Endothelial cell of umbilical vein (primary cell): ENCODE measurements around the gene NINJ2. TPM values are rescaled to one million over a fixed set of nuclear protein-coding genes. Genes with fewer than 3 reads are reported as not detected.

ENCODE experiments used
- BruUV-seq: library from RNA; stranded (reverse); fragments of 400-500 nt; replicated peaks from 2 replicates; lab custom pipeline; 2021; lab: Mats Ljungman, UMichigan
- CTCF ChIA-PET: fragments of 300-600, 350-600 bp; sonication (Branson Sonifier 250); formaldehyde crosslinking; loops from one replicate; lab custom pipeline; 2021; ENCODE audit warnings: antibody characterized with exemption, inconsistent platforms; lab: Charles Lee
- POLR2A ChIA-PET: fragments of 300-600, 350-600 bp; sonication (Branson Sonifier 250); formaldehyde crosslinking; loops from one replicate; lab custom pipeline; 2021; ENCODE audit warnings: antibody characterized with exemption, inconsistent platforms; lab: Charles Lee
- DNase-seq: peaks from one replicate; pipeline ENCODE4 v3.0.0-alpha.2; 2011; ENCODE audit warnings: low read depth, low spot score
- FAIRE-seq: peaks from 2 replicates; lab custom pipeline; 2011; peaks lifted over from hg19 to GRCh38; lab: Jason Lieb, UNC
- H2AFZ ChIP-seq: 2 replicates; pipeline ENCODE4 v1.6.0; 2012; ENCODE audit warnings: low read depth, low read length, control low read depth, inconsistent platforms
- H3K27ac ChIP-seq: 2 replicates; pipeline ENCODE4 v1.5.1; 2011; ENCODE audit warnings: low read depth, mild to moderate bottlenecking, control low read depth, low read length, moderate library complexity; ENCODE audit not compliant: insufficient read depth
- H3K27me3 ChIP-seq, 2 experiments: 2 replicates each; pipeline versions ENCODE4 v1.6.0 to v1.6.1; 2011; ENCODE audit warnings: low read length in 2 of 2, mixed read lengths in 1 of 2; ENCODE audit not compliant: control insufficient read depth in 2 of 2, insufficient read depth in 2 of 2
- H3K36me3 ChIP-seq, 2 experiments: 2 replicates in 1 of 2; 3 replicates in 1 of 2; pipeline ENCODE4 v1.5.1; 2011; ENCODE audit warnings: low read length in 2 of 2, mild to moderate bottlenecking in 1 of 2, moderate library complexity in 1 of 2; ENCODE audit not compliant: control insufficient read depth in 2 of 2, insufficient read depth in 2 of 2; ENCODE audit errors: extremely low read depth in 1 of 2
- H3K4me1 ChIP-seq: 3 replicates; pipeline ENCODE4 v1.5.1; 2011; ENCODE audit warnings: mild to moderate bottlenecking, low read length; ENCODE audit not compliant: control insufficient read depth, insufficient read depth; ENCODE audit errors: extremely low read depth
- H3K4me2 ChIP-seq: 2 replicates; pipeline ENCODE4 v1.6.1; 2011; ENCODE audit warnings: low read length, control low read depth, mixed read lengths; ENCODE audit not compliant: insufficient read depth
- H3K4me3 ChIP-seq, 3 experiments: fragments of 200-600 bp in 1 of 3; sonication (generic), shearing (Covaris generic) in 1 of 3; replicated peaks in 1 of 3; 2 replicates each; pipeline ENCODE4 v1.5.1; 2011 to 2016; ENCODE audit warnings: control low read depth in 3 of 3, low read length in 3 of 3, mild to moderate bottlenecking in 2 of 3, inconsistent platforms in 1 of 3, low read depth in 1 of 3, moderate library complexity in 1 of 3; ENCODE audit not compliant: insufficient read depth in 1 of 3
- H3K79me2 ChIP-seq: 2 replicates; pipeline ENCODE4 v1.6.0; 2012; ENCODE audit warnings: low read length, inconsistent platforms; ENCODE audit not compliant: control insufficient read depth, insufficient read depth
- H3K9ac ChIP-seq: replicated peaks from 2 replicates; pipeline ENCODE3; 2011; ENCODE audit warnings: low read length, control low read depth; ENCODE audit not compliant: insufficient read depth; ENCODE audit errors: extremely low read depth
- H3K9me1 ChIP-seq: replicated peaks from 3 replicates; pipeline ENCODE4 v1.6.0; 2011; ENCODE audit warnings: mild to moderate bottlenecking, low read length; ENCODE audit not compliant: control insufficient read depth, insufficient read depth; ENCODE audit errors: extremely low read depth
- H3K9me3 ChIP-seq: replicated peaks from 2 replicates; pipeline ENCODE4 v1.5.1; 2012; ENCODE audit warnings: low read length, inconsistent platforms; ENCODE audit not compliant: control insufficient read depth, insufficient read depth
- H4K20me1 ChIP-seq: replicated peaks from 2 replicates; pipeline ENCODE3; 2011; ENCODE audit warnings: mild to moderate bottlenecking, low read length; ENCODE audit not compliant: control insufficient read depth, insufficient read depth; ENCODE audit errors: extremely low read depth
- EZH2 ChIP-seq: IDR thresholded peaks from 2 replicates; pipeline ENCODE4 v1.6.1; 2012; ENCODE audit warnings: borderline replicate concordance, low read depth, mild to moderate bottlenecking, moderate library complexity, low read length, inconsistent platforms; ENCODE audit not compliant: severe bottlenecking
- FOS ChIP-seq: IDR thresholded peaks from 2 replicates; pipeline ENCODE4 v1.6.1; 2011; ENCODE audit warnings: mild to moderate bottlenecking, low read length, moderate library complexity, borderline replicate concordance; ENCODE audit not compliant: insufficient read depth
- GATA2 ChIP-seq: IDR thresholded peaks from 2 replicates; pipeline ENCODE4 v1.7.0; 2011; ENCODE audit warnings: low read depth, mild to moderate bottlenecking, moderate library complexity, mixed read lengths, low read length; ENCODE audit not compliant: insufficient read length, insufficient read depth
- JUN ChIP-seq: IDR thresholded peaks from 2 replicates; pipeline ENCODE4 v1.6.1; 2011; ENCODE audit warnings: borderline replicate concordance, low read depth; ENCODE audit not compliant: insufficient read length, insufficient read depth
- MYC ChIP-seq: IDR thresholded peaks from one replicate; pipeline ENCODE4 v1.6.1; 2011; ENCODE audit warnings: mild to moderate bottlenecking, low read depth, low read length
- POLR2A ChIP-seq: IDR thresholded peaks from 2 replicates; pipeline ENCODE4 v1.6.1; 2012; ENCODE audit warnings: low read depth, mild to moderate bottlenecking, control low read depth, low read length
- POLR2AphosphoS5 ChIP-seq: IDR thresholded peaks from 2 replicates; pipeline ENCODE4 v1.6.1; 2012; ENCODE audit warnings: low read depth, mild to moderate bottlenecking, control low read depth, low read length, moderate library complexity; ENCODE audit not compliant: insufficient read depth
- dilution Hi-C: fragments of 300-500 bp; cut with MboI; formaldehyde crosslinking; loops from one replicate; pipeline ENCODE4 v1.15.0; 2019; ENCODE audit warnings: low sequenced_read_pairs; ENCODE audit not compliant: extremely low pct_ligation_motif_present
- intact Hi-C: fragments of 100-400 bp; cut with micrococcal nuclease; formaldehyde crosslinking; loops from one replicate; pipeline ENCODE4 v1.10.0; 2022
- polyA plus RNA-seq, 4 experiments: library from polyadenylated mRNA; depleted of rRNA in 3 of 4; stranded (reverse) in 3 of 4; unstranded in 1 of 4; fragments of >200 nt; gene quantifications; 2 replicates each; pipeline versions ENCODE4 v1.2.1 to v1.2.3, GENCODE V29; 2011 to 2012; ENCODE audit warnings: missing spikeins in 1 of 4
- total RNA-seq: library from RNA; stranded (reverse); gene quantifications from 2 replicates; pipeline ENCODE4 v1.2.3, GENCODE V29; 2021
- TF ChIP-seq, protein P1 (sequence below): IDR thresholded peaks from 2 replicates; pipeline ENCODE4 v1.6.1; 2011; ENCODE audit not compliant: insufficient read depth, insufficient read length
- TF ChIP-seq, protein P2 (sequence below), 2 donors: IDR thresholded peaks; 1 replicate in 1 of 2; 2 replicates in 1 of 2; pipeline ENCODE4 v1.5.1; 2011; ENCODE audit warnings: low read length in 2 of 2, mild to moderate bottlenecking in 2 of 2, moderate library complexity in 2 of 2, control low read depth in 1 of 2, inconsistent platforms in 1 of 2, low read depth in 1 of 2; ENCODE audit not compliant: insufficient read depth in 1 of 2; ENCODE audit errors: extremely low read depth in 1 of 2

The NINJ2 gene
- total and polyA plus RNA-seq, 2 donors (not counting 3 experiments of a cell fraction or from before 2014, with no cell fraction given): 0.75 to 4.4 TPM

GRCh38 chr12:599756-600155 is 63.5 kb downstream of the NINJ2 start:
- BruUV-seq: no TSS peak
- POLR2A ChIA-PET: no interaction called here

More at GRCh38 chr12:599756-600155, 63.5 kb downstream of the NINJ2 start:
- no peak for TF ChIP-seq JUN
- TF ChIP-seq EZH2: no peak
- no peak for TF ChIP-seq POLR2AphosphoS5
- TF ChIP-seq FOS: no peak
- TF ChIP-seq MYC: no peak
- TF ChIP-seq, protein P1, sequence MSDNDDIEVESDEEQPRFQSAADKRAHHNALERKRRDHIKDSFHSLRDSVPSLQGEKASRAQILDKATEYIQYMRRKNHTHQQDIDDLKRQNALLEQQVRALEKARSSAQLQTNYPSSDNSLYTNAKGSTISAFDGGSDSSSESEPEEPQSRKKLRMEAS: no peak
- no peak for TF ChIP-seq POLR2A
- TF ChIP-seq, protein P2, sequence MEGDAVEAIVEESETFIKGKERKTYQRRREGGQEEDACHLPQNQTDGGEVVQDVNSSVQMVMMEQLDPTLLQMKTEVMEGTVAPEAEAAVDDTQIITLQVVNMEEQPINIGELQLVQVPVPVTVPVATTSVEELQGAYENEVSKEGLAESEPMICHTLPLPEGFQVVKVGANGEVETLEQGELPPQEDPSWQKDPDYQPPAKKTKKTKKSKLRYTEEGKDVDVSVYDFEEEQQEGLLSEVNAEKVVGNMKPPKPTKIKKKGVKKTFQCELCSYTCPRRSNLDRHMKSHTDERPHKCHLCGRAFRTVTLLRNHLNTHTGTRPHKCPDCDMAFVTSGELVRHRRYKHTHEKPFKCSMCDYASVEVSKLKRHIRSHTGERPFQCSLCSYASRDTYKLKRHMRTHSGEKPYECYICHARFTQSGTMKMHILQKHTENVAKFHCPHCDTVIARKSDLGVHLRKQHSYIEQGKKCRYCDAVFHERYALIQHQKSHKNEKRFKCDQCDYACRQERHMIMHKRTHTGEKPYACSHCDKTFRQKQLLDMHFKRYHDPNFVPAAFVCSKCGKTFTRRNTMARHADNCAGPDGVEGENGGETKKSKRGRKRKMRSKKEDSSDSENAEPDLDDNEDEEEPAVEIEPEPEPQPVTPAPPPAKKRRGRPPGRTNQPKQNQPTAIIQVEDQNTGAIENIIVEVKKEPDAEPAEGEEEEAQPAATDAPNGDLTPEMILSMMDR (IDR thresholded peaks at IDR 0.05; ENCODE audit: extremely low read depth in 1 of 2, insufficient read depth in 1 of 2, low read depth in 1 of 2, low read length in 2 of 2): no peak
- TF ChIP-seq GATA2: no peak
- Histone ChIP-seq H3K27me3 (peaks cover 0 to 2% of the 10 kb centered on the region in 2 experiments), H3K4me1 (peaks cover 13% of the 10 kb centered on the region), H3K9me1 (no peaks in the 10 kb centered on the region), H3K9me3 (no peaks in the 10 kb centered on the region), H3K4me2 (no peak overlapping the region), H3K79me2 (no peaks in the 10 kb centered on the region), H4K20me1 (no peaks in the 10 kb centered on the region), H2AFZ (no peak overlapping the region), H3K9ac (no peak overlapping the region), H3K4me3 (no peak overlapping the region), H3K36me3 (no peaks in the 10 kb centered on the region), H3K27ac (no peak overlapping the region)
- no peak for DNase-seq
- CTCF ChIA-PET: interaction anchor here (0.9 kb wide), 1 partner anchor 24 kb away, joined by 3 read pairs; no protein-coding TSS in a partner anchor
- dilution Hi-C loops: no loop called here
- intact Hi-C loops: no loop called here
- FAIRE-seq: no peak
